CMK (cell line): ENCODE measurements around the gene ZNF691.
"Not testable (repeated sequence)": the region's sequence is repeated elsewhere in the genome, so short reads cannot be mapped to it uniquely, and the experiment has no call there.

ENCODE experiments used
- DNase-seq: peaks from one replicate; pipeline ENCODE4 v3.0.0-alpha.2; 2010; ENCODE audit warnings: low read depth

Gene ZNF691

DNA sequence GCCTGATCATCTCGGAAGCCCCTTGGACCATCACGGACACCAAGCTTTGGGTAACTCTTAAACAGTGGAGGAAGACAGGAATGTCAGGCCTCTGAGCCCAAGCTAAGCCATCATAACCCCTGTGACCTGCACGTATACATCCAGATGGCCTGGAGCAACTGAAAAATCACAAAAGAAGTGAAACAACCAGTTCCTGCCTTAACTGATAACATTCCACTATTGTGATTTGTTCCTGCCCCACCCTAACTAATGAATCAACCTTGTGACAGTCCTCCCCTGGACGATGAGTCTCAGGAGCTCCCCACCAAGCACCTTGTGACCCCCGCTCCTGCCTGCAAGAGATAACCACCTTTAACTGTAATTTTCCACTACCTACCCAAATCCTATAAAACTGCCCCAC is 13.0 kb downstream of the ZNF691 start:
- DNase-seq, result not testable (repeated sequence)

DNA sequence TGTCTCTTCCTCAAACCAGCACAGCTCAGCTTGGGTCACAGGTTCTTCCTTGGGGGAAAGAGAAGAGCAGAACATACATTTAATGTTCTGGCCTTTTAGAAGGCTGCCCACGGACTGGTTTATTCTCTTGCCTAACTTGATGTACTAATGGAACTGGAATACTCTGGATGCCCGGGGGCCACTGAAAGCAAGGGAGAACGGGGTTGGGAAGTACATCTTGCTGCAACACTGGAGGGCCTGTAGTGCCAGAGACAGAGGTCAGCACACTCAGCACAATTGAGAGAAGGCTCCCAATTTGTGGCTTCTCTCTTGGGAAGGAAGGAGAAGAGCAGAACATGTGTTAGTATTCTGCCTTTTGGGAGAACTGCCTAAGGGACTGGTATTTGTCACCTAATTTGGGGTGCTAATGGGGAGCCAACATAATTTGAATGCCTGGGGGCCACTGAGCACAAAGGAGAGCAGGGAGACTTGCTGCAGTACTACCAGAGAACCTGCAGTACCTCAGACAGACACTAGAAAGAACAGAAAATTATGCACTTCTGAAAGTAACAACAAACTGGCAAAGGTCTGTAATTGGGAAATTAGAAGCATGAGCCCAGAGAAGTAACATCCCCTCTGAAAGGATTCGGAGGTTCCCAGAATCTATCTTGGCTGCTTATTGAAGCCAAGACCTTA is 14.1 kb downstream of the ZNF691 start:
- no peak for DNase-seq

DNA sequence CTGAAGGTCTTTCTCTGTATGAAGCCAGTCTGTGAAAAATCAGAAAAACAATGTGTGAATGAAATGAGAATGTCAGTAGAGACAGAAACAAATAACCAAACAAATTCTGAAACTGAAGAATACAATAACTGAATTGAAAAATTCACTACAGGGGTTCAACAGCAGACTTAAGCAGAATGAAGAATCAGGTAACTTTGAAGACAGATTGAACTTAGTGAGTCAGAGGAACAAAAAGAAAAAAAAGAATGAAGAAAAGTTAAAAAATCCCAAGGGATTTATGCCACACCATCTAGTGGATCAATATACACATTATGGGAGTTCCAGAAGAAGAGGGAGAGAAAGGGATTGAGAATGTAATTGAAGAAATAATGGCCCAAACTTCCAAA is 14.6 kb downstream of the ZNF691 start:
- no peak for DNase-seq

DNA sequence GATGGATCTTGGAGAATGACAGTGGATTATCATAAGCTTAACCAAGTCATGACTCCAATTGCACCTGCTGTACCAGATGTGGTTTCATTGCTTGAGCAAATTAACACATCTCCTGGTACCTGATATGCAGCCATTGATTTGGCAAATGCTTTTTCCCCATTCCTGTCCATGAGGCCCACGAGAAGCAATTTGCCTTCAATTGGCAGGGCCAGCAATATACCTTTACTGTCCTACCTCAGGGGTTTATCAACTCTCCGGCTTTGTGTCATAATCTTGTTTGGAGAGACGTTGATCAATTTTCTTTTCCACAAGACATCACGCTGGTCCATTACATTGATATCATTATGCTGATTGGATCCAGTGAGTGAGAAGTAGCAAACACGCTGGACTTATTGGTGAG is 20.1 kb downstream of the ZNF691 start:
- no peak for DNase-seq

DNA sequence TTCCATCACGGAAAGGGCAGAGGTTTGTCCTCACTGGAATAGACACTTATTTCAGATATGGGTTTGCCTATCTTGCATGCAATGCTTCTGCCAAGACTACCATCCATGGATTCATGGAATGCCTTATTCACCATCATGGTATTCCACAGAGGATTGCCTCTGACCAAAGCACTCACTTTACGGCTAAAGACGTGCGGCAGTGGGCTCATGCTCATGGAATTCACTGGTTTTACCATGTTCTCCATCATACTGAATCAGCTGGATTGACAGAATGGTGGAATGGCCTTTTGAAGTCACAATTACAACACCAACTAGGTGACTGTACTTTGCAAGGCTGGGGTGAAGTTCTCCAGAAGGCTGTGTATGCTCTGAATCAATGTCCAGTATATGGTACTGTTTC is 22.1 kb downstream of the ZNF691 start:
- DNase-seq, result not testable (repeated sequence)

DNA sequence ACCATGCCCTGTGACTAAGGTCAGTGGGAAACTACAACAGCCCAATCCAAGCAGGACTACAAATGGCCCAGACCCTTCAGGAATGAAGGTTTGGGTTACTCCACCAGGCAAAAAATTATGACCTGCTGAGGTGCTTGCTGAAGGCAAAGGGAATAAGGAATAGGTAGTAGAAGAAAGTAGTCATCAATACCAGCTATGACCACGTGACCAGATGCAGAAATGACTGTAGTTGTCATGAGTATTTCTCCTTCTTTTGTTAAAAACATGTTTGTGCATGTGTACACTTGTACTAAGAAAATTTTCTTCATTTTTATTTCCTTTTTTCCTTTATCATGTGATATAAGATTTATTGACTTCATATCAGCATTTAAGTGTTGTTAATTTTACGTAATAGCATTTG is 22.8 kb downstream of the ZNF691 start:
- not testable (repeated sequence) for DNase-seq

DNA sequence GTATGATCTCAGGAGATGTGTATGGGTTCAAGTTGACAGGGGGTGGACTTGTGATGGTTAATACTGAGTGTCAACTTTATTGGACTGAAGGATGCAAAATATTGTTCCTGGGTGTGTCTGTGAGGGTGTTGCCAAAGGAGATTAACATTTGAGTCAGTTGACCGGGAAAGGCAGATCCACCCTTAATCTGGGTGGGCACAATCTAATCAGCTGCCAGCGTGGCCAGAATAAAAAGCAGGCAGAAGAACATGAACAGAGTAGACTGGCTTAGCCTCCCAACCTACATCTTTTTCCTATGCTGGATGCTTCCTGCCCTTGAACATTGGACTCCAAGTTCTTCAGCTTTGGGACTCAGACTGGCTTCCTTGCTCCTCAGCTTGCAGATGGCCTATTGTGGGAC is 23.3 kb downstream of the ZNF691 start:
- not testable (repeated sequence) for DNase-seq

DNA sequence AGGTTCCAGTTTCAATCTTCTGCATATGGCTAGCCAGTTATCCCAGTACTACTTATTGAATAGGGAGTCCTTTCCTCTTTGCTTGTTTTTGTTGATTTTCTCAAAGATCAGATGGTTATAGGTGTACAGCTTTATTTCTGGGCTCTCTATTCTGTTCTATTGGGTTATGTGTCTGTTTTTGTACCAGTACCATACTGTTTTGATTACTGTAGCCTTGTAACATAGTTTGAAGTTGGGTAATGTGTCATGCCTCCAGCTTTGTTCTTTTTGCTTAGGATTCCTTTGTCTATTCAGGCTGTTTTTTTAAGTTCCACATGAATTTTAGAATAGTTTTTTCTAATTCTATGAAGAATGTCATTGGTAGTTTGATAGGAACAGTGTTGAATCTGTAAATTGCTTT is 26.7 kb downstream of the ZNF691 start:
- not testable (repeated sequence) for DNase-seq

DNA sequence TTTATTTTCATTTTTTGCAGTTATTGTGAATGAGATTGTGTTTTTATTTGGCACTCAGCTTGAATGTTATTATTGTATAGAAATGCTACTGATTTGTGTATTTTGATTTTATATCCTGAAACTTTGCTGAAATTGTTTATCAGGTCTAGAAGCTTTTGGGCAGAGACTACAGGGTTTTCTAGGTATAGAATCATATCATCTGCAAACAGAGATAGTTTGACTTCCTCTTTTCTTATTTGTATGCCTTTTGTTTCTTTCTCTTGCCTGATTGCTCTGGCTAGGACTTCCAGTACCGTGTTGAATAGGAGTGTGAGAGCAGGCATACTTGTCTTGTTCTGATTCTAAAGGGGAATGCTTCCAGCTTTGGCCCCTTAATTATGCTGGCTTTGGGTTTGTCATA is 27.3 kb downstream of the ZNF691 start:
- DNase-seq, result peak; percentile 27

DNA sequence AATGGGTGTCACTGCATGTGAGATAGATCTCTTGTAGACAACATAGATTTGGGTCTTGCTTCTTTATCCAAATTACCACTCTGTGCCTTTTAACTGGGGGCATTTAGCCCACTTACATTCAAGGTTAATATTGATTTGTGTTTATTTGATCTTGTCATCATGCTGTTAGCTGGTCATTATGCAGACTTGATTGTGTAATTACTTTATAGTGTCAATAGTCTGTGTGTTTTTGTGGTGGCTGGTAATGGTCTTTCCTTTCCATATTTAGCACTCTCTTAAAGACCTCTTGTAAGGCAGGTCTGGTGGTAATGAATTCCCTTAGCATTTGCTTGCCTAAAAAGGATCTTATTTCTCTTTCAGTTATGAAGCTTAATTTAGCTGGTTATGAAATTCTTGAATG is 29.6 kb downstream of the ZNF691 start:
- DNase-seq, result no peak

DNA sequence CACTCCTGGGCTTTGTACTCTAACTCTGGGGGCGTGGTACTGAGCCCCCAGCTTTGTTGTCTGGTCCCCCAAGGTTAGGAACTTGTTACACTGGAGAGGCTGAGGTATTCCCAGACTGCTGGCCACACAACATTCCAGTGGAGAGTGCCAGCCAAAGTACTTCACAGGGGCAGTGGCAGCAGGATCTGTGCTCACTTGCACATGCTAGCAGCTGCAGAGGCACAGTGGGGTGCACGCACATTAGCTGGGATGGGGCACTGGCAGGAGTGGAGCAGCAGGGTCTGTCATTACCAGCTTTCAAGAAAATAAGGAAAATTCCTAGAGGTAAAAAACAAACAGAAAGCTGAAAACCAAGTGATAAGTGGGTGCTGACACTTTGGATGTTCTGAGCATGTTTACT is 31.0 kb downstream of the ZNF691 start:
- peak; percentile 7 for DNase-seq

DNA sequence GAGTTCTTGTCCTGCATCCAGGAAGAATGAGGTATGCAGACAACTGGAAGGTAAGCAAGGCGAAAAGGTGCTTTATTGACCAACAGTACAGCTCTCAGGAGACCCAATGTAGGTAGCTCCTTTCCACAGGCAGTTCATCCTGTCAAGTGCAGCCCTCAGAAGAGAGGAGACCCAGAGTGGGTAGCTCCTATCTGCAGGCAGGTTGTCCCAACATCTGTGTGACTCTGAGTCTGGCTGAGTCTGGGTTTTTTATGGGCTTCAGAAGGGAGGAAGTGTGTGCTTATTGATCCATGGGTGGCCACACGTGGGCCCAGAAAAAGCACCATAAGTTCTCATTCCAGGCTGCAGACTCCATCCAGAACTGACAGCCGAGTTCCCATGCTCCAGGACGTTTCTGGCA is 34.0 kb downstream of the ZNF691 start:
- no peak for DNase-seq

DNA sequence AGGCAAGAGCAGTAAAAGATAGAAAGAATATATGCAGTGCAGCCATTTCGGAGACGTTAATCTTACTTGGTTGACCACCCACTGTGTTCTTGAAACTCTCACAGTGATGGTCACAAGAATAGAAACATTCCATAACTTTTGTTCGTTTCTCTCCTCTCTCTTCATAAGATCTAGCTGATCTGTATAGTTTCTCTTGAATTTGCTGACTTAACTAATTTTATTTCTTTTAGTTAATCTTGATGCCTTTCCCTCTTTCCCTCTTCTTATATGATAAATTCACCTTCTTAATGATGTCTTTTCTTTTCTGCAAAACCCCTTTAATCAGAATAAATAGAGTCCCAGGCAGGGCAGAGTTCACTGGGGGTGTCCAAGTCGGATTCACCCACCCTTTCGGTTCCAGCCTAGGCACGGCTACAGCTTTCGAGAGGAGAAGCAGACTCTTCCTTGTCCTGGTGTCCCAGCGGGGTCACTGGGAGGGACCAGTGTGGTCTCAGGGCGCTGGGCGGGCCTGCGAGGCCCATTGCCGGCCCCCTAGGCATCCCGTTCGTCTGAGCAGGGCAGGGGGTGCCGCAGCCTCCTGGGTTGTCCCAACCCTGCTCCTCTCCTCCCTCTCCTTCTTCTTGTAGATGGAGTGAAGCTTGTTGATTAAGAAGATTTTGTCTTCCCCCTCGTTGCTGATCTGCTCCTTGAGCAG is 39.8 kb downstream of the ZNF691 start:
- no peak for DNase-seq

DNA sequence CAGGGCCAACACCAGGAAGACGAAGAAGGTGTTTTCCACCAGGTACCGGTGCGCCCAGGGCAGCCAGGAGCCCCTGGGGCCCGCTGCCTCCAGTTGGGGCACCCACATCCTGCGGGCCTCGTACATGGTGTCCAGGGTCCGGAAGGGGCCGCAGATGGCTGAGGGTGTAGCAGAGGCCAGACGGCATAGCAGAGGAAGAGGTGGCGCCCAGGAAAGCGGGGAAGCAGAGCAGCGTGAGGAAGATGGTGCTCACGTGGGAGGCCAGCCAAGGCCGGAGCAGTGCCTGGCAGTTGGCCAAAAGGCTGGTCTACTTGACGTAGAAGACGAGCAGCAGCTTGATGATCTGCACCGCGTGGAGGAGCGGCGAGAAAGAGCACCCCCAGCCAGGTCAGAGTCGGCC is 40.4 kb downstream of the ZNF691 start:
- DNase-seq, result no peak

DNA sequence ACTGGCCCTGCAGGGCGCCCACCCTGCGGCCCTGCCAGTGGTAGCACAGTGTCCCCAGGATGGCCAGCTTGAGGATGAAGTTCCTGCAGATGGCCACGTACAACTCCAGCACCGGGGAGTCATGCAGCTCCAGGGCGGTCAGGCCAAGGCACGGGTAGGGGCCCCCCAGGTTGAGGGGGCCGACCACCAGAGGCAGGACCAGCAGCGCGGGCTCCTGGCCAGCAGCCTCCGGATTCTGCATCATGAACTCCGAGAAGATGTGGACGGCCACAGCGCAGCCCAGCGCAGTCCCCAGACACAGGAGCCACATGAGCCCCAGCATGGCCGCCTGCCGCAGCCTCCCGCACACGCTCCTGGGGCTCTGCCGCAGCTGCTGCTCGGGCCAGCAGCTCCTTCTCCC is 41.0 kb downstream of the ZNF691 start:
- no peak for DNase-seq

DNA sequence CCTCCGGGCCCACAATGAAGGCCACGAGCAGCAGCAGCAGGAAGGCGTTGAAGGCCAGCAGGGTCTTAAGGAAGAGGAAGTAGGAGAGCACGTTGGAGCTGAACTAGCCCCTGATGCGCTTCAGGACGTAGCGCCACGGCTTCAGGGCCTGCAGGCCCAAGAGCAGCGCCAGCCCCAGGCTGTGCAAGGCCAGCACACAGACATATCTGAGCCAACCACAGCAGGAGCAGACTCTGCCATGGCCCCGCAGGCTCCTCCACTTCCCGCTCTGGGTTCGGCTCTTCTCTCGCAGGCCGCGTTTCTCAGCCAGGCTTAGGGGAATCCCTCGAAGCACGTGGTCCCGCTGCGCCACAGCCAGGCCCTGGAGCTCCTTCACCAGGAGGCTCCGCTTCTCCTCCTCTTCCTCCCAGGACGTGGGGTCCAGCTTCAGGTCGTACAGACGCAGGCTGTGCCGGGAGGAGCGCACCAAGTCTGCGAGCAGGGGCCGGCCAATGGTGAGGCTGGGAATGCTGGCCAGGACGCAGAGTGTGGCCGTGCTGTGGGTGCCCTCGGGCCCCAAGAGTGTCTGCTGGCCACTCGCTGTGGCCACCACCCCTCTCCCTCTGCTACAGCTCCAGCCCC is 41.7 kb downstream of the ZNF691 start:
- DNase-seq, result no peak

DNA sequence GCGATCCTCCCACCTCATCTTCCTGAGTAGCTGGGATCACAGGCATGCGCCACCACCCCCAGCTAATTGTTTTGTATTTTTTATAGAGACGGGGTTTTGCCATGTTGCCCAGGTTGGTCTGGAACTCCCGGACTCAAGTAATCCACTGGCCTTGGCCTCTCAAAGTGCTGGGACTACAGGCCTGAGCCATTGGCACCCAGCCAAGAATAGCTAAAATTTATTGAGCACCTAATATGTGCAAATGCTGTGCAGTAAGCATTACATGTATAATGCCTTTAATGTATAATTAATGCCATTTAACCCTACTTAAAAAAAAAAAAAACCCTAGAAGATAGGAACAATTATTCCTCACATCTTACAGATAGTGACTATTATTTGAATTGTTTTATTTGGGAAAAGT is 42.9 kb downstream of the ZNF691 start:
- DNase-seq, result no peak

DNA sequence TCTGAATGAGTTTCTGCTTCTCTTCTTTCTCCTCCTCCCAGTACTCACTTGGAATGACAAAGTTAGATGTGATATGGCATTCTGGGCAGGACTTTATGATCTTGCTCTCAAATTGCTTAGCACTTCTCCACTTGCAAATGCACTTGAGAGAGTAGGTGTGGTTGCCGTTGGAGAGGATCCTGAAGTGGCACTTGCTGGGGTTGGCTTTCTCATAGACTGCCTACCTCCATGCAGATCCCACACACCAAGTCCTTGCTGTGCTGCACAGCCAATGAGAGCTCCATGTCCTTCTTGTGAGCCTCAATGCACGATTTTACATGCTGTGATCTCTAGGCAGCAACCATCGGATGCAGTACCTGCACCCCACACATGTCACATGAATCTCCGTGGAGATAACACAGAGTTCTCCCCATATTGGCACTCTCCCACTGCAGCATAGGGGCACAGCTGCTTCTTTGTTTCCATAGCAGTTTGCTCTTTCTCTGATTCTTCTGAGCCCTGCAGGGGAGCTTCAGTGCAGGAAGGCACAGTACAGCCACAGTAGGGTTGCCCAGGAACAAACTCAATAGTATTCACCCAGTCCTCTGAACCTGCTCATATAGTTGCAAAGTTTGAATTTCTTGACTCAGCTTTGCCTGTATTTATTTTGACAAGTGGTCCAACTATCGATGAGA is 45.2 kb downstream of the ZNF691 start:
- no peak for DNase-seq

DNA sequence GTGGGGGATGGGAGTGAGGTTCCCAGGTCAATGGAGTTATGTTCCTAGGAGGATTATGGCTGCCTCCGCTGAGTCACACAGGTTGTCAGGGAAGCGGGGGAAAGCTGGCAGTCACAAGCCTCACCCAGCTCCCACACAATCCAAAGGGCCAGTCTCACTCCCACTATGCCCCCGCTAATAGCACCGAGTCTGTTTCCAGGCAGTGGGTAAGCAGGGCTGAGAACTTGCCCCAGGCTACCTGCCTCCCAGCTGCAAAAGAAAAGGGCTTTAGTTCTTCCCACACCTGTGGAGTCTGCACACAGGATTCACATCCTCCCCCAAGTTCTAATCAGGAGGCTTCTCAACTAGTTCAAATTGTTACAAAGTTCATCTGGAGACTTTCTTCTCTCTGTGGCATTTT is 53.5 kb downstream of the ZNF691 start:
- not testable (repeated sequence) for DNase-seq
